Common myeloid progenitor, CD34-positive (primary cell): ENCODE measurements around the gene PLEKHA5.

Source experiments
- CTCF ChIA-PET: fragments of 350-600 bp; sonication (Branson Sonifier 250); formaldehyde crosslinking; loops from one replicate; lab custom pipeline; 2021; ENCODE audit warnings: antibody characterized with exemption; lab: Charles Lee
- POLR2A ChIA-PET: fragments of 350-600 bp; sonication (Branson Sonifier 250); formaldehyde crosslinking; loops from one replicate; lab custom pipeline; 2021; ENCODE audit warnings: antibody characterized with exemption; lab: Charles Lee
- DNase-seq, 3 donors: peaks; one replicate each; pipeline versions ENCODE4 v3.0.0 to v3.0.0-alpha.2; 2013
- H3K27ac ChIP-seq, 2 experiments: 1 replicate in 1 of 2; 2 replicates in 1 of 2; pipeline ENCODE4 v1.7.0; 2013; ENCODE audit warnings: inconsistent platforms in 2 of 2, low read length in 2 of 2, mild to moderate bottlenecking in 2 of 2, low read depth in 1 of 2, moderate library complexity in 1 of 2; ENCODE audit not compliant: severe bottlenecking in 2 of 2, insufficient read depth in 1 of 2, poor library complexity in 1 of 2
- H3K27me3 ChIP-seq, 5 experiments: replicated peaks in 2 of 5; 1 replicate in 3 of 5; 2 replicates in 2 of 5; pipeline versions ENCODE4 v1.6.1 to v1.7.0; 2013; ENCODE audit warnings: low read length in 4 of 5, mild to moderate bottlenecking in 2 of 5, moderate library complexity in 2 of 5, inconsistent platforms in 1 of 5; ENCODE audit not compliant: insufficient read depth in 5 of 5, control insufficient read depth in 4 of 5
- H3K36me3 ChIP-seq, 4 experiments: 1 replicate in 2 of 4; 2 replicates in 2 of 4; pipeline versions ENCODE4 v1.6.1 to v1.7.0; 2013; ENCODE audit warnings: low read length in 3 of 4, control low read depth in 1 of 4, mild to moderate bottlenecking in 1 of 4; ENCODE audit not compliant: control insufficient read depth in 4 of 4, insufficient read depth in 4 of 4
- H3K4me1 ChIP-seq, 4 experiments: 1 replicate in 3 of 4; 2 replicates in 1 of 4; pipeline versions ENCODE4 v1.6.1 to v1.7.1; 2013; ENCODE audit warnings: low read length in 3 of 4, mild to moderate bottlenecking in 3 of 4, control low read depth in 1 of 4, inconsistent platforms in 1 of 4, moderate library complexity in 1 of 4; ENCODE audit not compliant: control insufficient read depth in 4 of 4, insufficient read depth in 4 of 4; ENCODE audit errors: control extremely low read depth in 1 of 4
- H3K4me3 ChIP-seq, 7 experiments: 1 replicate in 4 of 7; 2 replicates in 3 of 7; pipeline versions ENCODE4 v1.5.1 to v1.7.0; 2013; ENCODE audit warnings: mild to moderate bottlenecking in 7 of 7, low read length in 6 of 7, moderate library complexity in 6 of 7, inconsistent platforms in 2 of 7, low read depth in 2 of 7, control low read depth in 1 of 7; ENCODE audit not compliant: insufficient read depth in 4 of 7, control insufficient read depth in 1 of 7; ENCODE audit errors: extremely low read depth in 1 of 7
- H3K9me3 ChIP-seq, 5 experiments: 1 replicate in 4 of 5; 2 replicates in 1 of 5; pipeline versions ENCODE4 v1.6.1 to v1.7.1; 2013; ENCODE audit warnings: low read length in 4 of 5, mild to moderate bottlenecking in 2 of 5, inconsistent platforms in 1 of 5, low read depth in 1 of 5, moderate library complexity in 1 of 5; ENCODE audit not compliant: control insufficient read depth in 4 of 5, insufficient read depth in 2 of 5; ENCODE audit errors: control extremely low read depth in 1 of 5
- WGBS: methylation state at CpG from one replicate; pipeline ENCODE4 v1.1.5; 2013; ENCODE audit not compliant: insufficient coverage; 5-methylcytosine and 5-hydroxymethylcytosine counted together

PLEKHA5 gene

GRCh38 chr12:19234981-19235871 is 105.7 kb downstream of the PLEKHA5 start:
- POLR2A ChIA-PET: no interaction called here
- CTCF ChIA-PET: interaction anchor here (1.3 to 2.5 kb wide), 2 partner anchors 12 to 13 kb away, joined by 4 to 9 read pairs; no protein-coding TSS in a partner anchor
- Histone ChIP-seq H3K36me3 (peaks cover 0 to 3% (median 0%) of the 10 kb centered on the region in 4 experiments), H3K27ac (no peak overlapping the region), H3K4me3 (no peak overlapping the region), H3K27me3 (no peaks in the 10 kb centered on the region), H3K9me3 (no peaks in the 10 kb centered on the region), H3K4me1 (peaks cover 6 to 37% (median 23%) of the 10 kb centered on the region in 4 experiments)
- no CpG with 5 or more reads among the region's 2 CpGs for WGBS
- DNase-seq: no peak

GRCh38 chr12:19236656-19237055 is 107.1 kb downstream of the PLEKHA5 start:
- WGBS: 88% methylated on average over 2 of the region's 3 CpGs
- peaks cover 6 to 39% (median 28%) of the 10 kb centered on the region in 4 experiments for H3K4me1 ChIP-seq
- no peak for DNase-seq
- H3K27me3 ChIP-seq: no peaks in the 10 kb centered on the region
- no peaks in the 10 kb centered on the region for H3K36me3 ChIP-seq
- H3K9me3 ChIP-seq: no peaks in the 10 kb centered on the region
- CTCF ChIA-PET: interaction anchor here (1.0 kb wide), 1 partner anchor 14 kb away, joined by 4 read pairs; no protein-coding TSS in a partner anchor
- H3K4me3 ChIP-seq: no peak overlapping the region
- POLR2A ChIA-PET: no interaction called here
- H3K27ac ChIP-seq: no peak overlapping the region

- ChIA-PET CTCF (no interaction called here), POLR2A (no interaction called here)
- no peaks in the 10 kb centered on the region for H3K9me3 ChIP-seq
- H3K27ac ChIP-seq: no peak overlapping the region
- no peaks in the 10 kb centered on the region for H3K27me3 ChIP-seq
- no CpG with 5 or more reads among the region's 3 CpGs for WGBS
- no peak for DNase-seq
- H3K4me3 ChIP-seq: no peak overlapping the region
- peaks cover 11 to 49% (median 34%) of the 10 kb centered on the region in 4 experiments for H3K4me1 ChIP-seq
- H3K36me3 ChIP-seq: no peaks in the 10 kb centered on the region
Observed at GRCh38 chr12:19238540-19238939, 109.0 kb downstream of the PLEKHA5 start.

GRCh38 chr12:19239102-19239501 is 109.6 kb downstream of the PLEKHA5 start:
- no peak for DNase-seq
- no peak overlapping the region for H3K27ac ChIP-seq
- WGBS: 93% methylated on average over 3 of the region's 5 CpGs
- H3K9me3 ChIP-seq: no peaks in the 10 kb centered on the region
- no peaks in the 10 kb centered on the region for H3K36me3 ChIP-seq
- no peak overlapping the region for H3K4me3 ChIP-seq
- ChIA-PET POLR2A (no interaction called here), CTCF (interaction anchor here (1.3 kb wide), 1 partner anchor 16 kb away, joined by 5 read pairs; no protein-coding TSS in a partner anchor)
- no peaks in the 10 kb centered on the region for H3K27me3 ChIP-seq
- peaks cover 8 to 50% (median 33%) of the 10 kb centered on the region in 4 experiments for H3K4me1 ChIP-seq

GRCh38 chr12:19239616-19240234 is 110.2 kb downstream of the PLEKHA5 start:
- H3K4me3 ChIP-seq: no peak overlapping the region
- H3K27ac ChIP-seq: no peak overlapping the region
- DNase-seq: no peak
- H3K36me3 ChIP-seq: no peaks in the 10 kb centered on the region
- H3K4me1 ChIP-seq: peaks cover 12 to 50% (median 32%) of the 10 kb centered on the region in 4 experiments
- ChIA-PET CTCF (interaction anchor here (1.2 to 1.9 kb wide), 3 partner anchors 12 to 99 kb away, joined by 3 to 5 read pairs (median 5); no protein-coding TSS in a partner anchor), POLR2A (no interaction called here)
- H3K27me3 ChIP-seq: no peaks in the 10 kb centered on the region
- no peaks in the 10 kb centered on the region for H3K9me3 ChIP-seq
- WGBS: 100% methylated on average over 1 of the region's 6 CpGs

GRCh38 chr12:19242581-19242980 is 113.0 kb downstream of the PLEKHA5 start:
- no peaks in the 10 kb centered on the region for H3K36me3 ChIP-seq
- no peak overlapping the region for H3K4me3 ChIP-seq
- H3K4me1 ChIP-seq: peaks cover 18 to 52% (median 32%) of the 10 kb centered on the region in 4 experiments
- no peaks in the 10 kb centered on the region for H3K27me3 ChIP-seq
- ChIA-PET POLR2A (interaction anchor here (0.5 kb wide), 1 partner anchor 22 kb away, joined by 3 read pairs; no protein-coding TSS in a partner anchor), CTCF (interaction anchor here (0.6 to 1.4 kb wide), 4 partner anchors 13 to 46 kb away, joined by 3 to 4 read pairs (median 3); no protein-coding TSS in a partner anchor)
- no peaks in the 10 kb centered on the region for H3K9me3 ChIP-seq
- no peak for DNase-seq
- H3K27ac ChIP-seq: no peak overlapping the region
